Liver (tissue), 9 donors: ENCODE measurements around the gene CNOT10. TPM values are rescaled to one million over a fixed set of nuclear protein-coding genes. Genes with fewer than 3 reads are reported as not detected.

ENCODE experiments used
- DNase-seq: peaks from one replicate; pipeline ENCODE4 v3.0.0-alpha.2; 2017; ENCODE audit warnings: low spot score
- H3K27ac ChIP-seq, 2 donors: one replicate each; pipeline ENCODE4 v1.7.0; 2013; ENCODE audit warnings: inconsistent platforms in 2 of 2, low read length in 2 of 2, control low read depth in 1 of 2, low read depth in 1 of 2, mild to moderate bottlenecking in 1 of 2
- H3K27me3 ChIP-seq, 4 donors: one replicate each; pipeline versions ENCODE4 v1.6.1 to v1.7.0; 2013; ENCODE audit warnings: low read length in 3 of 4, inconsistent platforms in 1 of 4, mild to moderate bottlenecking in 1 of 4, moderate library complexity in 1 of 4; ENCODE audit not compliant: control insufficient read depth in 4 of 4, insufficient read depth in 4 of 4
- H3K36me3 ChIP-seq, 4 donors: one replicate each; pipeline versions ENCODE4 v1.6.1 to v1.7.0; 2013; ENCODE audit warnings: low read length in 3 of 4, mild to moderate bottlenecking in 3 of 4, low read depth in 1 of 4, moderate library complexity in 1 of 4; ENCODE audit not compliant: control insufficient read depth in 4 of 4, insufficient read depth in 3 of 4
- H3K4me1 ChIP-seq, 4 donors: one replicate each; pipeline versions ENCODE4 v1.6.1 to v1.7.0; 2013; ENCODE audit warnings: low read length in 3 of 4, mild to moderate bottlenecking in 3 of 4, moderate library complexity in 1 of 4; ENCODE audit not compliant: control insufficient read depth in 4 of 4, insufficient read depth in 4 of 4
- H3K4me3 ChIP-seq, 3 donors: one replicate each; pipeline versions ENCODE4 v1.6.1 to v1.7.0; 2013; ENCODE audit warnings: low read length in 3 of 3, control low read depth in 1 of 3, low read depth in 1 of 3, mild to moderate bottlenecking in 1 of 3
- H3K9ac ChIP-seq, 2 donors: one replicate each; pipeline ENCODE4 v1.7.0; 2013; ENCODE audit warnings: low read length in 2 of 2, mild to moderate bottlenecking in 2 of 2, moderate library complexity in 2 of 2, control low read depth in 1 of 2, low read depth in 1 of 2
- H3K9me3 ChIP-seq, 4 donors: one replicate each; pipeline versions ENCODE4 v1.6.1 to v1.7.0; 2013; ENCODE audit warnings: low read length in 3 of 4; ENCODE audit not compliant: control insufficient read depth in 4 of 4
- EGR1 ChIP-seq, 2 donors: IDR thresholded peaks; 2 replicates each; pipeline ENCODE4 v1.6.1; 2016 to 2018; ENCODE audit warnings: antibody characterized with exemption in 2 of 2, low read depth in 2 of 2
- FOXA1 ChIP-seq: IDR thresholded peaks from 2 replicates; pipeline ENCODE4 v1.6.1; 2016; ENCODE audit warnings: antibody characterized with exemption
- FOXA2 ChIP-seq: IDR thresholded peaks from 2 replicates; pipeline ENCODE4 v1.6.1; 2016; ENCODE audit warnings: antibody characterized with exemption
- GABPA ChIP-seq, 2 donors: IDR thresholded peaks in 1 of 2; conservative IDR thresholded peaks in 1 of 2; 2 replicates each; pipeline ENCODE4 v1.6.1; 2016; ENCODE audit warnings: antibody characterized with exemption in 2 of 2, mild to moderate bottlenecking in 1 of 2, moderate library complexity in 1 of 2
- HNF4A ChIP-seq, 2 donors: conservative IDR thresholded peaks; 2 replicates each; pipeline ENCODE4 v1.6.1; 2016; ENCODE audit warnings: antibody characterized with exemption in 2 of 2, mild to moderate bottlenecking in 2 of 2
- HNF4G ChIP-seq: IDR thresholded peaks from 2 replicates; pipeline ENCODE4 v1.6.1; 2016; ENCODE audit warnings: antibody characterized with exemption
- JUND ChIP-seq, 2 donors: IDR thresholded peaks; 2 replicates each; pipeline ENCODE4 v1.6.1; 2016; ENCODE audit warnings: antibody characterized with exemption in 2 of 2
- NR2F2 ChIP-seq: IDR thresholded peaks from 2 replicates; pipeline ENCODE4 v1.6.1; 2016; ENCODE audit warnings: antibody characterized with exemption
- RXRA ChIP-seq, 2 donors: IDR thresholded peaks; 2 replicates each; pipeline ENCODE4 v1.6.1; 2017 to 2018; ENCODE audit warnings: antibody characterized with exemption in 2 of 2, mild to moderate bottlenecking in 1 of 2
- TAF1 ChIP-seq: conservative IDR thresholded peaks from 2 replicates; pipeline ENCODE4 v1.6.1; 2016; ENCODE audit warnings: antibody characterized with exemption, mild to moderate bottlenecking
- YY1 ChIP-seq: IDR thresholded peaks from 2 replicates; pipeline ENCODE4 v1.6.1; 2016; ENCODE audit warnings: antibody characterized with exemption, mild to moderate bottlenecking
- WGBS: extraction: QIAGEN DNeasy Blood & Tissue Kit; methylation state at CpG from one replicate; pipeline ENCODE4 v1.1.7; 2013; 5-methylcytosine and 5-hydroxymethylcytosine counted together
- polyA plus RNA-seq, 2 donors: library from polyadenylated mRNA; stranded (reverse) in 1 of 2; unstranded in 1 of 2; fragments of 200-250 nt in 1 of 2; fragments of >200 nt in 1 of 2; fragmentation: Nextera tagmentation in 1 of 2; extraction: Ambion mirVana in 1 of 2; gene quantifications; one replicate each; pipeline versions ENCODE4 v1.2.1 to v1.2.3, GENCODE V29; 2013 to 2015
- total RNA-seq, 2 donors: library from RNA; depleted of rRNA; stranded (reverse); fragments of >200 nt; gene quantifications; one replicate each; pipeline ENCODE4 v1.2.3, GENCODE V29; 2014
- TF ChIP-seq, protein P1 (sequence below): fragments of 150-350 bp; IDR thresholded peaks from 2 replicates; pipeline ENCODE4 v1.5.1; 2017; ENCODE audit warnings: improper control_type of control experiment, low read depth, low read length; ENCODE audit not compliant: missing input control
- TF ChIP-seq, protein P2 (sequence below): IDR thresholded peaks from 2 replicates; pipeline ENCODE4 v1.6.1; 2016; ENCODE audit warnings: antibody characterized with exemption
- TF ChIP-seq, protein P3 (sequence below): IDR thresholded peaks from 2 replicates; pipeline ENCODE4 v1.6.1; 2016; ENCODE audit warnings: antibody characterized with exemption
- TF ChIP-seq, protein P4 (sequence below): IDR thresholded peaks from 2 replicates; pipeline ENCODE4 v1.6.1; 2016; ENCODE audit warnings: antibody characterized with exemption
- TF ChIP-seq, protein P5 (sequence below): IDR thresholded peaks from 2 replicates; pipeline ENCODE4 v1.6.1; 2016; ENCODE audit warnings: antibody characterized with exemption, mild to moderate bottlenecking
- donor health status: healthy.
- donor health status: healthy.
- donor health status: healthy.
- donor health status: healthy.
- donor health status: healthy.

CNOT10 gene
- total and polyA plus RNA-seq, 4 donors = 6.7 to 19.6 (median 11.1) TPM

DNA sequence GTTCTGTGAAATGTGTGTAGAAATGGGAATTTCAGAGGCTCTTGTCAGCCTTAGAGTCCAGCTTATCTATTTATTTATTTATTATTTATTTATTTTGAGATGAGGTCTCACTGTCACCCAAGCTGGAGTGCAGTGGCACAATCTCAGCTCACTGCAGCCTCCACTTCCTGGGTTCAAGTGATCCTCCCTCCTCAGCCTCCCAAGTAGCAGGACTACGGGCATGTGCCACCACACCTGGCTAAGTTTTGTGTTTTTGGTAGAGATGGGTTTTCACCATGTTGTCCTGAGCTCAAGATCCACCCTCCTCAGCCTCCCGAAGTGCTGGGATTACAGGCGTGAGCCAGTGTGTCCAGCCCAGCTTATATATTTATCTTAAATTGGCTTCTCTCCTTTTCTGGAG, 11.5 kb downstream of the CNOT10 start:
- Histone ChIP-seq H3K36me3 (peaks cover 0 to 1% (median 0%) of the 10 kb centered on the region in 4 donors), H3K4me3 (no peak overlapping the region), H3K4me1 (no peaks in the 10 kb centered on the region), H3K9me3 (no peaks in the 10 kb centered on the region), H3K9ac (no peak overlapping the region), H3K27me3 (no peaks in the 10 kb centered on the region), H3K27ac (no peak overlapping the region)
- TF ChIP-seq NR2F2 = no peak
- no peak for TF ChIP-seq FOXA1
- TF ChIP-seq, protein P1, sequence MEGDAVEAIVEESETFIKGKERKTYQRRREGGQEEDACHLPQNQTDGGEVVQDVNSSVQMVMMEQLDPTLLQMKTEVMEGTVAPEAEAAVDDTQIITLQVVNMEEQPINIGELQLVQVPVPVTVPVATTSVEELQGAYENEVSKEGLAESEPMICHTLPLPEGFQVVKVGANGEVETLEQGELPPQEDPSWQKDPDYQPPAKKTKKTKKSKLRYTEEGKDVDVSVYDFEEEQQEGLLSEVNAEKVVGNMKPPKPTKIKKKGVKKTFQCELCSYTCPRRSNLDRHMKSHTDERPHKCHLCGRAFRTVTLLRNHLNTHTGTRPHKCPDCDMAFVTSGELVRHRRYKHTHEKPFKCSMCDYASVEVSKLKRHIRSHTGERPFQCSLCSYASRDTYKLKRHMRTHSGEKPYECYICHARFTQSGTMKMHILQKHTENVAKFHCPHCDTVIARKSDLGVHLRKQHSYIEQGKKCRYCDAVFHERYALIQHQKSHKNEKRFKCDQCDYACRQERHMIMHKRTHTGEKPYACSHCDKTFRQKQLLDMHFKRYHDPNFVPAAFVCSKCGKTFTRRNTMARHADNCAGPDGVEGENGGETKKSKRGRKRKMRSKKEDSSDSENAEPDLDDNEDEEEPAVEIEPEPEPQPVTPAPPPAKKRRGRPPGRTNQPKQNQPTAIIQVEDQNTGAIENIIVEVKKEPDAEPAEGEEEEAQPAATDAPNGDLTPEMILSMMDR = no peak
- TF ChIP-seq EGR1 (IDR thresholded peaks at IDR 0.05; ENCODE audit: low read depth in 2 of 2) = no peak
- no peak for TF ChIP-seq YY1
- TF ChIP-seq, protein P2, sequence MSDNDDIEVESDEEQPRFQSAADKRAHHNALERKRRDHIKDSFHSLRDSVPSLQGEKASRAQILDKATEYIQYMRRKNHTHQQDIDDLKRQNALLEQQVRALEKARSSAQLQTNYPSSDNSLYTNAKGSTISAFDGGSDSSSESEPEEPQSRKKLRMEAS = no peak
- TF ChIP-seq, protein P3, sequence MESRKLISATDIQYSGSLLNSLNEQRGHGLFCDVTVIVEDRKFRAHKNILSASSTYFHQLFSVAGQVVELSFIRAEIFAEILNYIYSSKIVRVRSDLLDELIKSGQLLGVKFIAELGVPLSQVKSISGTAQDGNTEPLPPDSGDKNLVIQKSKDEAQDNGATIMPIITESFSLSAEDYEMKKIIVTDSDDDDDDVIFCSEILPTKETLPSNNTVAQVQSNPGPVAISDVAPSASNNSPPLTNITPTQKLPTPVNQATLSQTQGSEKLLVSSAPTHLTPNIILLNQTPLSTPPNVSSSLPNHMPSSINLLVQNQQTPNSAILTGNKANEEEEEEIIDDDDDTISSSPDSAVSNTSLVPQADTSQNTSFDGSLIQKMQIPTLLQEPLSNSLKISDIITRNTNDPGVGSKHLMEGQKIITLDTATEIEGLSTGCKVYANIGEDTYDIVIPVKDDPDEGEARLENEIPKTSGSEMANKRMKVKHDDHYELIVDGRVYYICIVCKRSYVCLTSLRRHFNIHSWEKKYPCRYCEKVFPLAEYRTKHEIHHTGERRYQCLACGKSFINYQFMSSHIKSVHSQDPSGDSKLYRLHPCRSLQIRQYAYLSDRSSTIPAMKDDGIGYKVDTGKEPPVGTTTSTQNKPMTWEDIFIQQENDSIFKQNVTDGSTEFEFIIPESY = no peak
- TF ChIP-seq JUND (IDR thresholded peaks at IDR 0.05) = no peak
- no peak for TF ChIP-seq HNF4A (conservative IDR thresholded peaks at IDR 0.05)
- no peak for TF ChIP-seq TAF1
- WGBS = 99% methylated on average over 3 of the region's 3 CpGs
- DNase-seq = no peak

DNA sequence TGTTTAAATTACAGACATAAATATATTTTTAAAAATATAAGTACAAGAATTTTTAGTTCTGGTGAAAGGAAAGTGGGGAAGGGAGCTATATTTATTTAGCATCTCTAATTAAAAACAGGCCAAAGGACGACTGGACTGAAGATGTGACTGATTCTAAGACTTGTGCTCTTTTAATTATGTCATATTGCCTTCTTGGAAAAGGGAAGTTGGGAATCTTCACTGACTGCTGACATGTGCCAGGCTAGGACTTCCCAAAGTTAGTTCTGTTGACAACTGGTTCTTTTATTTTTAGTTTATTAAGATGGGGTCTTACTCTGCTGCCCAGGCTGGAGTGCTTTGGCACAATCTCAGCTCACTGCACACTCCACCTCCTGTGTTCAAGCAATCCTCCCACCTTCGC, 13.5 kb downstream of the CNOT10 start:
- H3K27me3 ChIP-seq = no peaks in the 10 kb centered on the region
- 87% methylated on average over 2 of the region's 2 CpGs for WGBS
- TF ChIP-seq FOXA2 (no peak), YY1 (no peak), FOXA1 (no peak), TAF1 (no peak), JUND (IDR thresholded peaks at IDR 0.05) (no peak), GABPA (IDR thresholded peaks at IDR 0.05 in 1 of 2, conservative IDR thresholded peaks at IDR 0.05 in 1 of 2) (no peak), NR2F2 (no peak), HNF4G (no peak), RXRA (IDR thresholded peaks at IDR 0.05) (no peak), EGR1 (IDR thresholded peaks at IDR 0.05; ENCODE audit: low read depth in 2 of 2) (no peak)
- TF ChIP-seq, protein P2 = no peak
- TF ChIP-seq, protein P1 = no peak
- TF ChIP-seq, protein P4, sequence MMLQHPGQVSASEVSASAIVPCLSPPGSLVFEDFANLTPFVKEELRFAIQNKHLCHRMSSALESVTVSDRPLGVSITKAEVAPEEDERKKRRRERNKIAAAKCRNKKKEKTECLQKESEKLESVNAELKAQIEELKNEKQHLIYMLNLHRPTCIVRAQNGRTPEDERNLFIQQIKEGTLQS = no peak
- TF ChIP-seq, protein P5, sequence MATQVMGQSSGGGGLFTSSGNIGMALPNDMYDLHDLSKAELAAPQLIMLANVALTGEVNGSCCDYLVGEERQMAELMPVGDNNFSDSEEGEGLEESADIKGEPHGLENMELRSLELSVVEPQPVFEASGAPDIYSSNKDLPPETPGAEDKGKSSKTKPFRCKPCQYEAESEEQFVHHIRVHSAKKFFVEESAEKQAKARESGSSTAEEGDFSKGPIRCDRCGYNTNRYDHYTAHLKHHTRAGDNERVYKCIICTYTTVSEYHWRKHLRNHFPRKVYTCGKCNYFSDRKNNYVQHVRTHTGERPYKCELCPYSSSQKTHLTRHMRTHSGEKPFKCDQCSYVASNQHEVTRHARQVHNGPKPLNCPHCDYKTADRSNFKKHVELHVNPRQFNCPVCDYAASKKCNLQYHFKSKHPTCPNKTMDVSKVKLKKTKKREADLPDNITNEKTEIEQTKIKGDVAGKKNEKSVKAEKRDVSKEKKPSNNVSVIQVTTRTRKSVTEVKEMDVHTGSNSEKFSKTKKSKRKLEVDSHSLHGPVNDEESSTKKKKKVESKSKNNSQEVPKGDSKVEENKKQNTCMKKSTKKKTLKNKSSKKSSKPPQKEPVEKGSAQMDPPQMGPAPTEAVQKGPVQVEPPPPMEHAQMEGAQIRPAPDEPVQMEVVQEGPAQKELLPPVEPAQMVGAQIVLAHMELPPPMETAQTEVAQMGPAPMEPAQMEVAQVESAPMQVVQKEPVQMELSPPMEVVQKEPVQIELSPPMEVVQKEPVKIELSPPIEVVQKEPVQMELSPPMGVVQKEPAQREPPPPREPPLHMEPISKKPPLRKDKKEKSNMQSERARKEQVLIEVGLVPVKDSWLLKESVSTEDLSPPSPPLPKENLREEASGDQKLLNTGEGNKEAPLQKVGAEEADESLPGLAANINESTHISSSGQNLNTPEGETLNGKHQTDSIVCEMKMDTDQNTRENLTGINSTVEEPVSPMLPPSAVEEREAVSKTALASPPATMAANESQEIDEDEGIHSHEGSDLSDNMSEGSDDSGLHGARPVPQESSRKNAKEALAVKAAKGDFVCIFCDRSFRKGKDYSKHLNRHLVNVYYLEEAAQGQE = no peak
- H3K9me3 ChIP-seq = no peaks in the 10 kb centered on the region
- no peak for DNase-seq
- H3K27ac ChIP-seq = no peak overlapping the region
- no peak overlapping the region for H3K9ac ChIP-seq
- no peaks in the 10 kb centered on the region for H3K4me1 ChIP-seq
- no peak overlapping the region for H3K4me3 ChIP-seq
- peaks cover 0 to 1% (median 0%) of the 10 kb centered on the region in 4 donors for H3K36me3 ChIP-seq
